ENCODE measurements around the gene GPANK1.

GPANK1 gene

DNA sequence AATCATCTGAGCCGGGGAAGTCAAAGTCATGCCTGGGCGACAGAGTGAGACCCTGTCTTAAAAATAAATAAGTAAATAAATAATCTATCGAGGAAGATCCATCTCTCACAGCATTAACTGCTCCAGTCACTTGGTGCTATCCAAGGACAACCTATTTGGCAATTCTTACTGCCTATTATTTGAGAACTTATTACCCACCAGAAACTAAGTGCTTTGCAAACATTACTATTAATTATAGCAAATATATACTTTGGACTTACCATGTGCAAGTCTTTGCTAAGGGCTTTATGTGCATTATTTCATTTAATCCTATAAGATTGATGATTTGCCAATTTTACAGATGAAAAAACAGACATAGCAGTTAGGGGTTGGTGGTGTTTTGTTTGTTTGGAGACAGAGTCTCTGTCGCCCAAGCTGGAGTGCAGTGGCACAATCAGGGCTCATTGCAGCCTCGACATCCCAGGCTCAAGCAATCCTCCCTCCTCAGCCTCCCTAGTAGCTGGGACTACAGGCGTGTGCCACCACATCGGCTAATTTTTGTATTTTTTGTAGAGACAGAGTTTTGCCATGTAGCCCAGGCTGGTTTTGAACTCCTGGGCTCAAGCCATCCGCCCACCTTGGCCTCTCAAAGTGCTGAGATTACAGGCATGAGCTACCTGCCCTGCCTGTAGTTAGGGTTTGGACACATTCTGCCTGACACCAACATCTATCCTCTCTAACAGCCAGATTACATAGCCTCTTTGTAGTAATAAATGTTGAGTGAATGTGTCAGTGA is 10.0 kb downstream of the GPANK1 start:
- H2AK5ac ChIP-seq (ENCODE audit: low read length), result no peak overlapping the region
- no peak overlapping the region for H3K27ac ChIP-seq (ENCODE audit: low read depth, low read length)
- H2BK5ac ChIP-seq (ENCODE audit: low read length), result no peak overlapping the region
- H3K4me1 ChIP-seq (ENCODE audit: control insufficient read depth, low read depth, low read length), result peaks cover 6% of the 10 kb centered on the region
- no peak overlapping the region for H3K18ac ChIP-seq (ENCODE audit: low read length)
- no peak overlapping the region for H2BK15ac ChIP-seq (replicated peaks; ENCODE audit: low read depth)
- no peak overlapping the region for H3K4ac ChIP-seq (ENCODE audit: low read depth, low read length)
- no peak overlapping the region for H3K9ac ChIP-seq (ENCODE audit: low read length)
- no peaks in the 10 kb centered on the region for H3K36me3 ChIP-seq (ENCODE audit: control insufficient read depth, insufficient read depth, low read length)
- no peak overlapping the region for H3K56ac ChIP-seq (ENCODE audit: low read length)
- no peak overlapping the region for H3K4me3 ChIP-seq (ENCODE audit: low read length)
- DNase-seq, result no peak
- no peak overlapping the region for H3K23ac ChIP-seq (ENCODE audit: low read length)
- peaks cover 25% of the 10 kb centered on the region for H3K79me2 ChIP-seq (ENCODE audit: control insufficient read depth, insufficient read depth, low read length)
- H3K27me3 ChIP-seq (ENCODE audit: insufficient read depth, low read length, poor library complexity), result no peaks in the 10 kb centered on the region
- no peak overlapping the region for H3K4me2 ChIP-seq (ENCODE audit: low read length)
- no peak overlapping the region for H4K5ac ChIP-seq (ENCODE audit: low read length)
- H3K79me1 ChIP-seq (ENCODE audit: low read length), result peaks cover 19% of the 10 kb centered on the region
- H4K8ac ChIP-seq (ENCODE audit: low read depth, low read length), result no peak overlapping the region
- no CpG with 5 or more reads among the region's 8 CpGs for WGBS (ENCODE audit: extremely low coverage, insufficient coverage, low lambda C conversion rate)
- H2BK120ac ChIP-seq (ENCODE audit: low read depth, low read length), result no peak overlapping the region

DNA sequence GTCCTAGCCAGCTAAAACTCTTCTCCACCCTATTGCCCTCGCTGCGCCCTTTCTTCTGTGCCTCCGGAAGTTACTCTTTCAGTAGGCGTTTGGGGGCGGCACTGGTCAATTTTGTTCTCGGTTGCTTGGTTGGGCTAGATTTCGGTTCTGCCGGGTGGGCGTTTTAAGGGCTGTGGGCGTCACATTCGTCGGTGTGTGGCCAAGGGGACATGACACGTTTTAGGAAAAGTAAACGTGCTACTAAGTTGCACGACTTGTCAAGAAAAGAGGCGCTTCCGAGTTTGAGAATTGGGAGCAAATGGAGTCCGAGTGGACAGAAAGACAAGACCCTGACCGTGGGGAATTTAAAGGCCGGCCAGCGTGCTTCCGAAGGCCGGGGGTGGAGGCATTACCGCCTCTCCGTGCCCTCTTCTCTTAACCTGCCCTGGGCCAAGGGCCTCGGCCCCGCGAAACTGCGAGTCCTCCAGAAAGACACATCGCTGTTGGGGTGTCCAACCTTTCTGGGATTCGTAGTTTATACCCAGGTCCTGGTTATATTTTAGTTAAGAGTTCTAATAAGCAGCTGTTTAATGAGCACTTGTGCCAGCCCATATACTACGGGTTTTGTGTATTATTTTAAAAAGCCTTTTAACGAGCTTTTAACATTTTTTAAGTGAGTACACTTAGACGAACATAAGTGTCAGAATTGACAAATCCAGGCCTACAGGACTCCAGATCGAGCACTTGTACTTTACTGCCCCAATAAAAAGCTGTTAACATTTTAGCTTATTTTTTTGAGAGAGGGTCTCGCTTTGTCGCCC is 11.7 kb downstream of the GPANK1 start:
- no CpG with 5 or more reads among the region's 37 CpGs for WGBS (ENCODE audit: extremely low coverage, insufficient coverage, low lambda C conversion rate)
- peak; percentile 98 for DNase-seq
- H3K79me2 ChIP-seq (ENCODE audit: control insufficient read depth, insufficient read depth, low read length), result peaks cover 18% of the 10 kb centered on the region
- H3K27ac ChIP-seq (ENCODE audit: low read depth, low read length), result peak overlapping the region; percentile 77
- peak overlapping the region; percentile 65 for H3K18ac ChIP-seq (ENCODE audit: low read length)
- H3K56ac ChIP-seq (ENCODE audit: low read length), result peak overlapping the region; percentile 92
- H3K4me2 ChIP-seq (ENCODE audit: low read length), result peak overlapping the region; percentile 51
- H2AK5ac ChIP-seq (ENCODE audit: low read length), result no peak overlapping the region
- H3K4me3 ChIP-seq (ENCODE audit: low read length), result peak overlapping the region; percentile 58
- peaks cover 3% of the 10 kb centered on the region for H3K4me1 ChIP-seq (ENCODE audit: control insufficient read depth, low read depth, low read length)
- H4K8ac ChIP-seq (ENCODE audit: low read depth, low read length), result no peak overlapping the region
- peak overlapping the region; percentile 95 for H3K9ac ChIP-seq (ENCODE audit: low read length)
- H3K23ac ChIP-seq (ENCODE audit: low read length), result no peak overlapping the region
- H4K5ac ChIP-seq (ENCODE audit: low read length), result no peak overlapping the region
- H3K36me3 ChIP-seq (ENCODE audit: control insufficient read depth, insufficient read depth, low read length), result peaks cover 4% of the 10 kb centered on the region
- peak overlapping the region; percentile 18 for H2BK5ac ChIP-seq (ENCODE audit: low read length)
- H3K4ac ChIP-seq (ENCODE audit: low read depth, low read length), result peak overlapping the region; percentile 77
- no peaks in the 10 kb centered on the region for H3K27me3 ChIP-seq (ENCODE audit: insufficient read depth, low read length, poor library complexity)
- H2BK15ac ChIP-seq (replicated peaks; ENCODE audit: low read depth), result no peak overlapping the region
- peaks cover 18% of the 10 kb centered on the region for H3K79me1 ChIP-seq (ENCODE audit: low read length)
- H2BK120ac ChIP-seq (ENCODE audit: low read depth, low read length), result no peak overlapping the region

DNA sequence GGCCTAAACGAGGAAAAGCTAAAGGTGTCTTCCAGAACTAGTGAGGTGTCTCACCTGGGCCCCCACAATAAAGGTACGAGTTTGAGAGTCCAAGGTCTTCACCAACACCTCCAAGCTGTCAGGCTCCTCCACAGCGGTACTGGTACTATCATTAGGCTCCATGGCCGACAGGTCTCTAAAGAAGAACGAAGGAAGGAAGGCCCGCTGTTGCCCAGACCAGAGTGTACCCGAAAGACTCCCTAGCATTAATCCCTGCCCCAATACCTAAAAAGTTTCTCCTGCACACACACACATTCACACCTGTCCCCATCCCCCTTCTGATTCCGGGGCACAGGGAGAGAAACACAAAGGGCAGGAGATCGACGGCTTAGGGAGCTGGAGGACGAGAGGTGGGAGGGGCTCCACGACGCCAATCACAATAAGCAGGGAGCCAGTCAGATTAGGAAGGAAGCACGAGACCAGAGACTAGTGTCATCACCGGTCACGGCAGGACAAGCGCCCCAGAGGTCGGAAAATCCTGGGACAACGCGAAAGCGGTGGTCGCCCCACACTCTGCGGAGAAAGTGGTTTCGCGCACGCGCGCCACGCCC is 13.1 kb downstream of the GPANK1 start:
- Histone ChIP-seq H3K79me2 (ENCODE audit: control insufficient read depth, insufficient read depth, low read length) (peaks cover 18% of the 10 kb centered on the region), H3K27me3 (ENCODE audit: insufficient read depth, low read length, poor library complexity) (no peaks in the 10 kb centered on the region), H3K36me3 (ENCODE audit: control insufficient read depth, insufficient read depth, low read length) (peaks cover 6% of the 10 kb centered on the region), H3K79me1 (ENCODE audit: low read length) (peaks cover 17% of the 10 kb centered on the region), H4K5ac (ENCODE audit: low read length) (no peak overlapping the region), H2BK15ac (replicated peaks; ENCODE audit: low read depth) (no peak overlapping the region), H4K8ac (ENCODE audit: low read depth, low read length) (no peak overlapping the region), H3K4me3 (ENCODE audit: low read length) (peak overlapping the region; percentile 88), H2BK120ac (ENCODE audit: low read depth, low read length) (no peak overlapping the region), H3K9ac (ENCODE audit: low read length) (peak overlapping the region; percentile 95), H3K4ac (ENCODE audit: low read depth, low read length) (peak overlapping the region; percentile 25), H3K27ac (ENCODE audit: low read depth, low read length) (peak overlapping the region; percentile 77), H2AK5ac (ENCODE audit: low read length) (no peak overlapping the region), H3K18ac (ENCODE audit: low read length) (no peak overlapping the region), H3K4me2 (ENCODE audit: low read length) (peak overlapping the region; percentile 90), H3K4me1 (ENCODE audit: control insufficient read depth, low read depth, low read length) (peaks cover 3% of the 10 kb centered on the region), H2BK5ac (ENCODE audit: low read length) (peak overlapping the region; percentile 63), H3K56ac (ENCODE audit: low read length) (peak overlapping the region; percentile 98), H3K23ac (ENCODE audit: low read length) (no peak overlapping the region)
- WGBS (ENCODE audit: extremely low coverage, insufficient coverage, low lambda C conversion rate), result no CpG with 5 or more reads among the region's 29 CpGs
- DNase-seq, result peak; percentile 96

DNA sequence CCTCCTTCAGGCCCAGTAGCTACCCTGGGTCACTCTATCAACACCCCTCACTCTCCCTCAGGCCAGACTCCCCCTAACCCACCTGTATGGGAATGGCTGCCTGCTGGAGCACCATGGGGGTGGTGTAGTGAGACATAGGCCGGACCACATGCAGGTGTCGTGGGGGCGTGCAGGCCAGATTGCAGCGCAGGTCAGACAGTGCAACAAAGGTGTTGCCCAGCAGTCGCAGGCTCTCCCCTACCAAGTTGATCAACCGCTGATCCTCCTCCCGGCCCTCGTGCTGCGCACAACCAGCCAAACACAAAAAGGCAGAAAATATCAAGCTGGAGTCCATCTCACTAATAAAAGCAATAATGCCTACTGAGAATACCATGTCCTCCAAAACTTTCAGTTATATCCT is 19.5 kb downstream of the GPANK1 start:
- no CpG with 5 or more reads among the region's 9 CpGs for WGBS (ENCODE audit: extremely low coverage, insufficient coverage, low lambda C conversion rate)
- H3K4me3 ChIP-seq (ENCODE audit: low read length), result no peak overlapping the region
- H3K4me1 ChIP-seq (ENCODE audit: control insufficient read depth, low read depth, low read length), result no peaks in the 10 kb centered on the region
- H3K4me2 ChIP-seq (ENCODE audit: low read length), result no peak overlapping the region
- no peak overlapping the region for H3K18ac ChIP-seq (ENCODE audit: low read length)
- peaks cover 12% of the 10 kb centered on the region for H3K79me1 ChIP-seq (ENCODE audit: low read length)
- no peak overlapping the region for H3K9ac ChIP-seq (ENCODE audit: low read length)
- DNase-seq, result no peak
- H3K27ac ChIP-seq (ENCODE audit: low read depth, low read length), result no peak overlapping the region
- no peak overlapping the region for H3K23ac ChIP-seq (ENCODE audit: low read length)
- no peak overlapping the region for H2BK5ac ChIP-seq (ENCODE audit: low read length)
- H3K56ac ChIP-seq (ENCODE audit: low read length), result no peak overlapping the region
- H4K5ac ChIP-seq (ENCODE audit: low read length), result no peak overlapping the region
- no peak overlapping the region for H2BK15ac ChIP-seq (replicated peaks; ENCODE audit: low read depth)
- H3K79me2 ChIP-seq (ENCODE audit: control insufficient read depth, insufficient read depth, low read length), result peaks cover 5% of the 10 kb centered on the region
- H3K27me3 ChIP-seq (ENCODE audit: insufficient read depth, low read length, poor library complexity), result no peaks in the 10 kb centered on the region
- no peak overlapping the region for H2AK5ac ChIP-seq (ENCODE audit: low read length)
- H4K8ac ChIP-seq (ENCODE audit: low read depth, low read length), result no peak overlapping the region
- H2BK120ac ChIP-seq (ENCODE audit: low read depth, low read length), result no peak overlapping the region
- no peak overlapping the region for H3K4ac ChIP-seq (ENCODE audit: low read depth, low read length)
- H3K36me3 ChIP-seq (ENCODE audit: control insufficient read depth, insufficient read depth, low read length), result peaks cover 24% of the 10 kb centered on the region

DNA sequence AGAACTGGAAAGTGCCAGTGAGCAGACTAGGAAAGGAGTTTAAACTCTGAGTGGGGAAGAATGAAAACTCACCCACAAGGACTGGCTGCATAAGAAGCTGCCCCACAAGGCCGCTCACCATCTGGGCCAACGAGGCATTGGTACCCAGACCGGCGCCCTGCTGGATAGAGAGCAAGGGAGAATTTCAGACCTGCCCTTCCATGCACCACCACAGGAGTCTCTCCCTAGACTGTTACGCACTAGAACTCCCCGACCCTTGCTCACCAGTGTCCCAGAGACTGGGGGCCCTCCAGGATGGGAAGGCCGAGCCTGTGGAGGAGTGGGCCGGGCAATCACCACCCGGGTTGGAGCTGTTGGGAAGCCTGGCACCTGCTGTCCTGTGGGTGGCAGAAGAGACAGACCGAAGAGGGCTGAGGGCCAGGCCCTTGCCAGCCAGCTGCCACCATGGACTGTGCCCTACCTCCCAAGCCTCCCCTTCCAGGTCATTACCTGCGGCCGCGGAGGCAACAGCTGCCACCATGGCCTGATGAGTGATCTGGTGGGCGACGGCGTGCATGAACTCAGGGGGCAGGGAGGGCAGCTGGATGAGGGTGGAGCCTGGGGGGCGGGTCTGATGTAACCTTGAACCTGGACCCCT is 20.9 kb downstream of the GPANK1 start:
- Histone ChIP-seq H3K79me1 (ENCODE audit: low read length) (peaks cover 7% of the 10 kb centered on the region), H3K9ac (ENCODE audit: low read length) (no peak overlapping the region), H3K36me3 (ENCODE audit: control insufficient read depth, insufficient read depth, low read length) (peaks cover 30% of the 10 kb centered on the region), H3K4me2 (ENCODE audit: low read length) (no peak overlapping the region), H4K8ac (ENCODE audit: low read depth, low read length) (no peak overlapping the region), H3K4me3 (ENCODE audit: low read length) (no peak overlapping the region), H3K27me3 (ENCODE audit: insufficient read depth, low read length, poor library complexity) (no peaks in the 10 kb centered on the region), H2BK120ac (ENCODE audit: low read depth, low read length) (no peak overlapping the region), H3K23ac (ENCODE audit: low read length) (no peak overlapping the region), H3K27ac (ENCODE audit: low read depth, low read length) (no peak overlapping the region), H3K79me2 (ENCODE audit: control insufficient read depth, insufficient read depth, low read length) (no peaks in the 10 kb centered on the region), H2AK5ac (ENCODE audit: low read length) (no peak overlapping the region), H4K5ac (ENCODE audit: low read length) (no peak overlapping the region), H3K4ac (ENCODE audit: low read depth, low read length) (no peak overlapping the region), H2BK15ac (replicated peaks; ENCODE audit: low read depth) (no peak overlapping the region), H2BK5ac (ENCODE audit: low read length) (no peak overlapping the region), H3K4me1 (ENCODE audit: control insufficient read depth, low read depth, low read length) (no peaks in the 10 kb centered on the region), H3K56ac (ENCODE audit: low read length) (no peak overlapping the region), H3K18ac (ENCODE audit: low read length) (no peak overlapping the region)
- no peak for DNase-seq
- WGBS (ENCODE audit: extremely low coverage, insufficient coverage, low lambda C conversion rate), result no CpG with 5 or more reads among the region's 17 CpGs

All from mesendoderm (in vitro differentiated cells).